ENCODE results near the gene MYO16. TPM values are rescaled to one million over a fixed set of nuclear protein-coding genes. Genes with fewer than 3 reads are reported as not detected.

The MYO16 gene
- total RNA-seq, 4 donors from 2014 or later, result 0.53 TPM; not detected in 3

- TF ChIP-seq CTCF (IDR thresholded peaks at IDR 0.05) (no peak), POLR2A (IDR thresholded peaks at IDR 0.05) (no peak)
These were observed 14.4 kb downstream of the MYO16 start for GRCh38 chr13:108643646-108644353.

GRCh38 chr13:108645376-108645775 is 16.0 kb downstream of the MYO16 start:
- no peak for DNase-seq
- Histone ChIP-seq H3K36me3 (no peaks in the 10 kb centered on the region), H3K4me3 (no peak overlapping the region), H3K9me3 (no peaks in the 10 kb centered on the region), H3K4me1 (no peaks in the 10 kb centered on the region), H3K27ac (no peak overlapping the region), H3K27me3 (no peaks in the 10 kb centered on the region)
- TF ChIP-seq CTCF (IDR thresholded peaks at IDR 0.05), result no peak
- no peak for TF ChIP-seq POLR2A (IDR thresholded peaks at IDR 0.05)

More at GRCh38 chr13:108643646-108644353, 14.4 kb downstream of the MYO16 start:
- Histone ChIP-seq H3K4me1 (no peaks in the 10 kb centered on the region), H3K4me3 (no peak overlapping the region), H3K27me3 (no peaks in the 10 kb centered on the region), H3K27ac (no peak overlapping the region), H3K9me3 (no peaks in the 10 kb centered on the region), H3K36me3 (no peaks in the 10 kb centered on the region)
- DNase-seq, result no peak

GRCh38 chr13:108650271-108650670 is 20.9 kb downstream of the MYO16 start:
- TF ChIP-seq POLR2A (IDR thresholded peaks at IDR 0.05), result no peak
- TF ChIP-seq CTCF (IDR thresholded peaks at IDR 0.05), result no peak
- H3K27ac ChIP-seq, result no peak overlapping the region

GRCh38 chr13:108656742-108657141 is 27.3 kb downstream of the MYO16 start:
- Histone ChIP-seq H3K27ac (no peak overlapping the region), H3K4me1 (no peaks in the 10 kb centered on the region), H3K9me3 (peaks cover 0 to 3% (median 0%) of the 10 kb centered on the region in 4 donors), H3K27me3 (no peaks in the 10 kb centered on the region), H3K4me3 (no peak overlapping the region), H3K36me3 (no peaks in the 10 kb centered on the region)
- DNase-seq, result no peak
- TF ChIP-seq CTCF (IDR thresholded peaks at IDR 0.05) (no peak), POLR2A (IDR thresholded peaks at IDR 0.05) (no peak)

More at GRCh38 chr13:108650271-108650670, 20.9 kb downstream of the MYO16 start:
- H3K36me3 ChIP-seq, result no peaks in the 10 kb centered on the region
- no peaks in the 10 kb centered on the region for H3K4me1 ChIP-seq
- no peak for DNase-seq
- peaks cover 0 to 2% (median 0%) of the 10 kb centered on the region in 4 donors for H3K9me3 ChIP-seq
- no peaks in the 10 kb centered on the region for H3K27me3 ChIP-seq
- no peak overlapping the region for H3K4me3 ChIP-seq

- H3K27ac ChIP-seq, result no peak overlapping the region
- no peak for TF ChIP-seq POLR2A (IDR thresholded peaks at IDR 0.05)
- TF ChIP-seq CTCF (IDR thresholded peaks at IDR 0.05), result no peak
- DNase-seq, result no peak
- H3K9me3 ChIP-seq, result peaks cover 0 to 3% (median 0%) of the 10 kb centered on the region in 4 donors
- no peaks in the 10 kb centered on the region for H3K4me1 ChIP-seq
- no peaks in the 10 kb centered on the region for H3K36me3 ChIP-seq
- H3K27me3 ChIP-seq, result no peaks in the 10 kb centered on the region
- H3K4me3 ChIP-seq, result no peak overlapping the region
These were observed 28.1 kb downstream of the MYO16 start for GRCh38 chr13:108657519-108657918.
